Kidney capillary endothelial cell (primary cell): ENCODE results near the gene ITCH.
A peak's percentile ranks its signal among the peaks of the same experiment; 100 is the strongest.
"Not testable (repeated sequence)": the region's sequence is repeated elsewhere in the genome, so short reads cannot be mapped to it uniquely, and the experiment has no call there.

Experiments used
- DNase-seq: peaks from one replicate; pipeline ENCODE4 v3.0.0-alpha.2; 2018; ENCODE audit warnings: low spot score

The ITCH gene

GRCh38 chr20:34363062-34363464 is at the start of gene ITCH:
TSS of gene ITCH (plus strand) at chr20:34363273. CDS start at chr20:34393812, 30,539 bp downstream.
- peak; percentile 95 for DNase-seq

GRCh38 chr20:34315236-34315635 is 47.8 kb upstream of the ITCH start:
- no peak for DNase-seq

- DNase-seq = no peak
These were observed 46.8 kb upstream of the ITCH start for GRCh38 chr20:34316196-34316814.

GRCh38 chr20:34318609-34319443 is 44.2 kb upstream of the ITCH start:
- no peak for DNase-seq

GRCh38 chr20:34320861-34321260 is 42.2 kb upstream of the ITCH start:
- no peak for DNase-seq

- no peak for DNase-seq
These were observed 40.6 kb upstream of the ITCH start for GRCh38 chr20:34322267-34323105.

GRCh38 chr20:34324541-34324940 is 38.5 kb upstream of the ITCH start:
- no peak for DNase-seq

GRCh38 chr20:34328207-34328606 is 34.9 kb upstream of the ITCH start:
- not testable (repeated sequence) for DNase-seq

- DNase-seq = no peak
These were observed 34.0 kb upstream of the ITCH start for GRCh38 chr20:34328928-34329677.

- not testable (repeated sequence) for DNase-seq
These were observed 32.1 kb upstream of the ITCH start for GRCh38 chr20:34330861-34331544.

GRCh38 chr20:34331838-34332237 is 31.2 kb upstream of the ITCH start:
- no peak for DNase-seq

GRCh38 chr20:34332262-34332920 is 30.7 kb upstream of the ITCH start:
- DNase-seq = no peak

GRCh38 chr20:34333786-34334185 is 29.3 kb upstream of the ITCH start:
- no peak for DNase-seq

- no peak for DNase-seq
These were observed 28.2 kb upstream of the ITCH start for GRCh38 chr20:34334654-34335407.

GRCh38 chr20:34337544-34337943 is 25.5 kb upstream of the ITCH start:
- DNase-seq = no peak

GRCh38 chr20:34337982-34338726 is 24.9 kb upstream of the ITCH start:
- DNase-seq = no peak

GRCh38 chr20:34340726-34341125 is 22.3 kb upstream of the ITCH start:
- DNase-seq = not testable (repeated sequence)

- not testable (repeated sequence) for DNase-seq
These were observed 21.9 kb upstream of the ITCH start for GRCh38 chr20:34341199-34341598.
